ENCODE measurements around the gene MRTFA. TPM values are rescaled to one million over a fixed set of nuclear protein-coding genes. Genes with fewer than 3 reads are reported as not detected.

MRTFA gene
- total and polyA plus RNA-seq, 2 of the 13 experiments (the other 11 are each of a cell fraction or from before 2014, with no cell fraction given): 2.4 to 8.2 TPM

DNA sequence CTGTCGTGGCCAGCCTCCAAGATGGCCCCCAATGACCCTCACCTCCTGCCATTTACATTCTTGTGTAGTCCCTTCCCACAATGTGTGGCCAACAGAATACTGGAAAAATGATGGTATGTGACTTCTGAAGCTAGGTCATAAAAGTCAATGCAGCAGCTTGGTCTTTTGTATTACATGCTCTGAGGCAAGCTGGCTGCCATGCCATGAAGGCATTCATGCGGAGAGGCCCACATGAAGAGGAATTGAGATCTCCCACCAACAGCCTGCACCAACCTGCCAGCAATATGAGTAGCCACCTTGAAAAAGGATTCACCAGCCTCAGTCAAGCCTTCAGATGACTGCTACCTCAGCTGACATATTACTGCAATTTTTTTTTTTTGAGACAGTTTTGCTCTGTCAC, 4.6 kb downstream of the MRTFA start:
- Histone ChIP-seq H2AFZ (ENCODE audit: low read length) (no peak overlapping the region), H3K4me2 (ENCODE audit: low read depth, low read length) (no peak overlapping the region), H3K27me3 (ENCODE audit: control insufficient read depth in 1 of 2, insufficient read depth in 2 of 2, low read length in 2 of 2) (no peaks in the 10 kb centered on the region; a peak in 1 of 5 replicates), H3K4me1 (ENCODE audit: insufficient read depth, low read length) (peaks cover 60% of the 10 kb centered on the region), H3K36me3 (replicated peaks in 1 of 2; ENCODE audit: control insufficient read depth in 1 of 2, insufficient read depth in 2 of 2, low read length in 2 of 2) (no peaks in the 10 kb centered on the region), H3K9ac (ENCODE audit: insufficient read depth, low read depth, low read length) (no peak overlapping the region), H3K27ac (ENCODE audit: extremely low read length, insufficient read depth, low read length) (no peak overlapping the region), H4K20me1 (ENCODE audit: insufficient read depth, low read length) (peaks cover 15% of the 10 kb centered on the region), H3K4me3 (replicated peaks in 1 of 3; ENCODE audit: insufficient read depth in 1 of 3, low read depth in 2 of 3, low read length in 3 of 3) (no peak overlapping the region), H3K9me3 (ENCODE audit: low read length) (no peaks in the 10 kb centered on the region), H3K79me2 (ENCODE audit: insufficient read depth, low read length) (peaks cover 82% of the 10 kb centered on the region)
- in situ Hi-C loops (cut with HindIII; ENCODE audit: extremely low pct_ligation_motif_present, low pct_unique_long_range_greater_than_20kb): no loop called here
- TF ChIP-seq NCOR1 (IDR thresholded peaks at IDR 0.05; ENCODE audit: borderline replicate concordance, low read length) (no peak), RARG (CRISPR knock-in tag; IDR thresholded peaks at IDR 0.05; ENCODE audit: low read depth) (no peak), NRL (CRISPR knock-in tag; IDR thresholded peaks at IDR 0.05; ENCODE audit: borderline replicate concordance) (no peak), GPN1 (CRISPR knock-in tag; IDR thresholded peaks at IDR 0.05; ENCODE audit: borderline replicate concordance) (no peak), ZNF7 (CRISPR knock-in tag; IDR thresholded peaks at IDR 0.05) (no peak)
- FAIRE-seq (no peak), ATAC-seq (no peak), DNase-seq (ENCODE audit: low spot score) (no peak)
- POLR2A ChIA-PET: interaction anchor here (1.3 kb wide), 1 partner anchor 13 kb away, joined by 3 read pairs; no protein-coding TSS in a partner anchor
- CTCF ChIA-PET (ENCODE audit: low intra/inter-chr PET ratio, low total read pairs): no interaction called here
- BruUV-seq (replicated peaks): no TSS peak
- WGBS (ENCODE audit: low lambda C conversion rate): 100% methylated on average over 2 of the region's 2 CpGs
- intact Hi-C loops (cut with micrococcal nuclease; ENCODE audit: unreplicated experiment): loop anchor here (10.0 kb wide), 1 partner anchor 47 kb away; no protein-coding TSS in a partner anchor

DNA sequence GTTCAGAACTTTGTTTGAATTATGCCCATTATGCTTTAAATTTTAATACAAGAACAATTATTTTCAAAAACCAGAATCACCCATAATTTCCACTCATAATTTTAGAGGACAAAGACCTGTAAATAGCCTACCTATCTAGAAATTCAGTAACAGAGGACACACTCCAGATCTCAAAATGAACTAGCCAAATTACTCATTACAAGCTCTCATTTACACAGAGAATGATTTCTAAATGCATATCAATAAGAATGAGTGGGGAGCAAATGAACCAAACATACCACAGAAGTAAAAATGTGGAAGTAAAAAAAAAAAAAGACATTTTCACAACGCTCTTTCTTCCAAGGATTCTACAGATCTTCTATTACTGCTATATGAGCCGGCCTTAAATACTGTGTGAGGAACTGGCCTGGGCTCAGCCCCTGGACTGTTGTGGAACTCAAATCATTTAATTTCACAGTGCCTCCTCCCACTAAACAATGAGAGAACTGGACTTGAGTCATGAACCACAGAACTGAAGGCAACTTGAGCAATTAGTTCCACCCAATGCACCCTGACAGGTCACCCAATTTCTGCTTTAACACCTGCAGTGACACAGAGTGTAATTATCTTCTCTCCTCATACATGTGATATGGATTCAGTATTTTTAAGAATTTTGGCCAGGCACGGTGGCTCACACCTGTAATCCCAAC, 8.0 kb downstream of the MRTFA start:
- no peak overlapping the region for H2AFZ ChIP-seq (ENCODE audit: low read length)
- TF ChIP-seq ZNF883 (CRISPR knock-in tag; IDR thresholded peaks at IDR 0.05; ENCODE audit: not compliant biosample characterization): no peak
- TF ChIP-seq, protein P1, sequence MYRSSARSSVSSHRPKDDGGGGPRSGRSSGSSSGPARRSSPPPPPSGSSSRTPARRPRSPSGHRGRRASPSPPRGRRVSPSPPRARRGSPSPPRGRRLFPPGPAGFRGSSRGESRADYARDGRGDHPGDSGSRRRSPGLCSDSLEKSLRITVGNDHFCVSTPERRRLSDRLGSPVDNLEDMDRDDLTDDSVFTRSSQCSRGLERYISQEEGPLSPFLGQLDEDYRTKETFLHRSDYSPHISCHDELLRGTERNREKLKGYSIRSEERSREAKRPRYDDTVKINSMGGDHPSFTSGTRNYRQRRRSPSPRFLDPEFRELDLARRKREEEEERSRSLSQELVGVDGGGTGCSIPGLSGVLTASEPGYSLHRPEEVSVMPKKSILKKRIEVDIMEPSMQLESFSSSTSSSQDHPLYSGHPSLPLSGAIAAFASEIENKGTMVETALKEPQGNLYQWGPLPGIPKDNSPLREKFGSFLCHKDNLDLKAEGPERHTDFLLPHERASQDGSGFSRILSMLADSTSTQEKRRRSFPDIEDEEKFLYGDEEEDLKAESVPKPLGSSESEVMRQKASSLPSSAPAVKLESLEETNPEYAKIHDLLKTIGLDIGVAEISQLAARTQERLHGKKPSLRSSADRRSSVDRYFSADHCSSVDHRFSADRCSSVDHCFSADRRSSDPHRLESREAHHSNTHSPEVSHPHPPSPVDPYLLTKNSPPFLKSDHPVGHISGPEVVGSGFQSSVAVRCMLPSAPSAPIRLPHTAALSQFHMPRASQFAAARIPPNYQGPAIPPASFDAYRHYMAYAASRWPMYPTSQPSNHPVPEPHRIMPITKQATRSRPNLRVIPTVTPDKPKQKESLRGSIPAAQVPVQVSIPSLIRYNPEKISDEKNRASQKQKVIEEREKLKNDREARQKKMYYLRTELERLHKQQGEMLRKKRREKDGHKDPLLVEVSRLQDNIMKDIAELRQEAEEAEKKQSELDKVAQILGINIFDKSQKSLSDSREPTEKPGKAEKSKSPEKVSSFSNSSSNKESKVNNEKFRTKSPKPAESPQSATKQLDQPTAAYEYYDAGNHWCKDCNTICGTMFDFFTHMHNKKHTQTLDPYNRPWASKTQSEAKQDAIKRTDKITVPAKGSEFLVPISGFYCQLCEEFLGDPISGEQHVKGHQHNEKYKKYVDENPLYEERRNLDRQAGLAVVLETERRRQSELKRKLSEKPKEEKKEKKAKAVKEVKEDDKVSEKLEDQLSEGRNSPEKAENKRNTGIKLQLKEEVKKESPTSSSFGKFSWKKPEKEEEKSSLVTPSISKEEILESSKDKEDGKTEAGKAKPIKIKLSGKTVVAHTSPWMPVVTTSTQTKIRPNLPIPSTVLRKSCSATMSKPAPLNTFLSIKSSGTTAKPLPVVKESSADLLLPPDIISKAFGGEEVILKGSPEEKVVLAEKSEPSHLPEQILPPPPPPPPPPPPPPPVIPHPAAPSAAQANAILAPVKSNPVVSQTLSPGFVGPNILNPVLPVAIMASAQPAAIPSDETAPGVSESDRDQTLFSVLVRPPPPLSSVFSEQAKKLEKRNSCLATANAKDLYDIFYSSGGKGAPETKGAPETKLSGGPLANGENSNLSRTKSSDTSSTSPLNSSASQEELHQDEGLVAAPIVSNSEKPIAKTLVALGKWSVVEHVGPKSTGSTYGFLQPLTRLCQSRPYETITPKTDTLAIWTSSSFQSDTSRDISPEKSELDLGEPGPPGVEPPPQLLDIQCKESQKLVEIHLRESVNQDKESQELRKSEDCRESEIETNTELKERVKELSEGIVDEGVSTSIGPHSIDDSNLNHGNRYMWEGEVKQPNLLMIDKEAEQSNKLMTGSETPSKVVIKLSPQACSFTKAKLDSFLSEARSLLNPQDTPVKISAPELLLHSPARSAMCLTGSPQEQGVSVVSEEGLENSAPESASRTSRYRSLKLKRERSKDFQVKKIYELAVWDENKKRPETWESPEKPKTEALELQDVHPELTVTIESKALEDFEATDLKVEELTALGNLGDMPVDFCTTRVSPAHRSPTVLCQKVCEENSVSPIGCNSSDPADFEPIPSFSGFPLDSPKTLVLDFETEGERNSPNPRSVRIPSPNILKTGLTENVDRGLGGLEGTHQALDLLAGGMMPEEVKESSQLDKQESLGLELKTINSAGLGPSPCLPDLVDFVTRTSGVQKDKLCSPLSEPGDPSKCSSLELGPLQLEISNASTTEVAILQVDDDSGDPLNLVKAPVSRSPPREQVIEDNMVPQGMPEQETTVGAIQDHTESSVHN (CRISPR knock-in tag; IDR thresholded peaks at IDR 0.05): no peak

More for the DNA sequence above, 8.0 kb downstream of the MRTFA start:
- ChIA-PET CTCF (ENCODE audit: low intra/inter-chr PET ratio, low total read pairs) (no interaction called here), POLR2A (interaction anchor here (1.9 kb wide), 1 partner anchor 8 kb away, joined by 7 read pairs; the partner anchor contains the start of gene MRTFA)
- Histone ChIP-seq H3K36me3 (replicated peaks in 1 of 2; ENCODE audit: control insufficient read depth in 1 of 2, insufficient read depth in 2 of 2, low read length in 2 of 2) (no peaks in the 10 kb centered on the region), H3K4me2 (ENCODE audit: low read depth, low read length) (no peak overlapping the region), H3K9ac (ENCODE audit: insufficient read depth, low read depth, low read length) (no peak overlapping the region), H3K4me3 (replicated peaks in 1 of 3; ENCODE audit: insufficient read depth in 1 of 3, low read depth in 2 of 3, low read length in 3 of 3) (no peak overlapping the region), H3K79me2 (ENCODE audit: insufficient read depth, low read length) (peaks cover 84% of the 10 kb centered on the region), H3K27ac (ENCODE audit: extremely low read length, insufficient read depth, low read length) (no peak overlapping the region), H3K9me3 (ENCODE audit: low read length) (no peaks in the 10 kb centered on the region), H4K20me1 (ENCODE audit: insufficient read depth, low read length) (peaks cover 4% of the 10 kb centered on the region; the same call in 1 of the 2 replicates), H3K4me1 (ENCODE audit: insufficient read depth, low read length) (peaks cover 48% of the 10 kb centered on the region), H3K27me3 (ENCODE audit: control insufficient read depth in 1 of 2, insufficient read depth in 2 of 2, low read length in 2 of 2) (no peaks in the 10 kb centered on the region)
- BruUV-seq (replicated peaks): no TSS peak
- WGBS (ENCODE audit: low lambda C conversion rate): 96% methylated on average over 3 of the region's 3 CpGs
- intact Hi-C loops (cut with micrococcal nuclease; ENCODE audit: unreplicated experiment): no loop called here
- in situ Hi-C loops (cut with HindIII; ENCODE audit: extremely low pct_ligation_motif_present, low pct_unique_long_range_greater_than_20kb): no loop called here
- FAIRE-seq (no peak), DNase-seq (ENCODE audit: low spot score) (no peak), ATAC-seq (no peak)

Measured in HepG2 (cell line).